Calu3 (cell line): ENCODE results near the gene SYNGR2. TPM values are rescaled to one million over a fixed set of nuclear protein-coding genes. Genes with fewer than 3 reads are reported as not detected.

Experiments used
- BruUV-seq: library from RNA; stranded (reverse); fragments of 400-500 nt; replicated peaks from 2 replicates; lab custom pipeline; 2021; lab: Mats Ljungman, UMichigan
- CTCF ChIA-PET: fragments of 300-600 bp; sonication (Branson Sonifier 250); formaldehyde crosslinking; loops from one replicate; lab custom pipeline; 2022; ENCODE audit warnings: antibody characterized with exemption; lab: Charles Lee
- DNase-seq: peaks from one replicate; pipeline ENCODE4 v3.0.0; 2022
- H3K27ac Mint-ChIP-seq: one replicate; pipeline ENCODE4 v1.8.0; 2022; ENCODE audit warnings: mixed read lengths; ENCODE audit not compliant: unreplicated experiment
- H3K27me3 Mint-ChIP-seq: one replicate; pipeline ENCODE4 v1.8.0; 2022; ENCODE audit warnings: mixed read lengths; ENCODE audit not compliant: unreplicated experiment
- H3K36me3 Mint-ChIP-seq: one replicate; pipeline ENCODE4 v1.8.0; 2022; ENCODE audit warnings: mild to moderate bottlenecking, moderate library complexity, mixed read lengths; ENCODE audit not compliant: insufficient read depth, unreplicated experiment
- H3K4me1 Mint-ChIP-seq: one replicate; pipeline ENCODE4 v1.8.0; 2022; ENCODE audit warnings: mild to moderate bottlenecking, low read depth, mixed read lengths; ENCODE audit not compliant: unreplicated experiment
- H3K4me3 Mint-ChIP-seq: one replicate; pipeline ENCODE4 v1.8.0; 2022; ENCODE audit warnings: mild to moderate bottlenecking, low read depth, moderate library complexity, mixed read lengths; ENCODE audit not compliant: unreplicated experiment
- H3K9me3 Mint-ChIP-seq: one replicate; pipeline ENCODE4 v1.8.0; 2022; ENCODE audit warnings: low read depth, mixed read lengths; ENCODE audit not compliant: unreplicated experiment
- CTCF ChIP-seq: fragments of 200-600 bp; IDR thresholded peaks from one replicate; pipeline ENCODE4 v1.8.0; 2022; ENCODE audit warnings: antibody characterized with exemption; ENCODE audit not compliant: unreplicated experiment
- intact Hi-C: fragments of 100-400 bp; cut with micrococcal nuclease; formaldehyde crosslinking; loops from one replicate; pipeline ENCODE4 v1.10.0; 2022; ENCODE audit not compliant: unreplicated experiment
- total RNA-seq: library from RNA; stranded (reverse); gene quantifications from 2 replicates; pipeline ENCODE4 v1.2.3, GENCODE V29; 2022

SYNGR2 gene
- total RNA-seq, 1 experiment from 2014 or later = 204 TPM

- no TSS peak for BruUV-seq
These were observed 37.9 kb downstream of the SYNGR2 start for GRCh38 chr17:78206298-78206697.

GRCh38 chr17:78208486-78208885, 40.1 kb downstream of the SYNGR2 start:
- no peaks in the 10 kb centered on the region for H3K4me1 Mint-ChIP-seq
- no peak for DNase-seq
- no TSS peak for BruUV-seq
- no peak overlapping the region for H3K4me3 Mint-ChIP-seq
- intact Hi-C loops = no loop called here
- CTCF ChIA-PET = no interaction called here
- no peaks in the 10 kb centered on the region for H3K9me3 Mint-ChIP-seq
- no peaks in the 10 kb centered on the region for H3K36me3 Mint-ChIP-seq
- H3K27me3 Mint-ChIP-seq = no peaks in the 10 kb centered on the region
- no peak for TF ChIP-seq CTCF
- no peak overlapping the region for H3K27ac Mint-ChIP-seq

More at GRCh38 chr17:78206298-78206697, 37.9 kb downstream of the SYNGR2 start:
- CTCF ChIA-PET = interaction anchor here (0.7 to 1.1 kb wide), 3 partner anchors 31 to 258 kb away, joined by 3 to 9 read pairs (median 5); no protein-coding TSS in a partner anchor
- no peak overlapping the region for H3K27ac Mint-ChIP-seq
- no peaks in the 10 kb centered on the region for H3K36me3 Mint-ChIP-seq
- intact Hi-C loops = no loop called here
- no peak for DNase-seq
- H3K4me3 Mint-ChIP-seq = no peak overlapping the region
- no peaks in the 10 kb centered on the region for H3K9me3 Mint-ChIP-seq
- H3K27me3 Mint-ChIP-seq = no peaks in the 10 kb centered on the region
- no peaks in the 10 kb centered on the region for H3K4me1 Mint-ChIP-seq
- TF ChIP-seq CTCF = no peak

- H3K36me3 Mint-ChIP-seq = peaks cover 13% of the 10 kb centered on the region
- H3K27ac Mint-ChIP-seq = no peak overlapping the region
- TF ChIP-seq CTCF = no peak
- no peaks in the 10 kb centered on the region for H3K9me3 Mint-ChIP-seq
- no TSS peak for BruUV-seq
- no peak for DNase-seq
- no peak overlapping the region for H3K4me3 Mint-ChIP-seq
- H3K4me1 Mint-ChIP-seq = no peaks in the 10 kb centered on the region
- CTCF ChIA-PET = no interaction called here
- no peaks in the 10 kb centered on the region for H3K27me3 Mint-ChIP-seq
- intact Hi-C loops = no loop called here
These were observed 41.7 kb downstream of the SYNGR2 start for GRCh38 chr17:78210111-78210510.

GRCh38 chr17:78211032-78211431, 42.7 kb downstream of the SYNGR2 start:
- Mint-ChIP-seq H3K27me3 (no peaks in the 10 kb centered on the region), H3K4me1 (no peaks in the 10 kb centered on the region), H3K4me3 (no peak overlapping the region), H3K27ac (no peak overlapping the region), H3K36me3 (peaks cover 18% of the 10 kb centered on the region), H3K9me3 (no peaks in the 10 kb centered on the region)
- CTCF ChIA-PET = no interaction called here
- no TSS peak for BruUV-seq
- no peak for TF ChIP-seq CTCF
- intact Hi-C loops = no loop called here
- no peak for DNase-seq
